ENCODE data around the gene GALR2.

Gene GALR2

GRCh38 chr17:76080768-76081287 is 6.2 kb downstream of the GALR2 start:
- no peak for DNase-seq

DNA sequence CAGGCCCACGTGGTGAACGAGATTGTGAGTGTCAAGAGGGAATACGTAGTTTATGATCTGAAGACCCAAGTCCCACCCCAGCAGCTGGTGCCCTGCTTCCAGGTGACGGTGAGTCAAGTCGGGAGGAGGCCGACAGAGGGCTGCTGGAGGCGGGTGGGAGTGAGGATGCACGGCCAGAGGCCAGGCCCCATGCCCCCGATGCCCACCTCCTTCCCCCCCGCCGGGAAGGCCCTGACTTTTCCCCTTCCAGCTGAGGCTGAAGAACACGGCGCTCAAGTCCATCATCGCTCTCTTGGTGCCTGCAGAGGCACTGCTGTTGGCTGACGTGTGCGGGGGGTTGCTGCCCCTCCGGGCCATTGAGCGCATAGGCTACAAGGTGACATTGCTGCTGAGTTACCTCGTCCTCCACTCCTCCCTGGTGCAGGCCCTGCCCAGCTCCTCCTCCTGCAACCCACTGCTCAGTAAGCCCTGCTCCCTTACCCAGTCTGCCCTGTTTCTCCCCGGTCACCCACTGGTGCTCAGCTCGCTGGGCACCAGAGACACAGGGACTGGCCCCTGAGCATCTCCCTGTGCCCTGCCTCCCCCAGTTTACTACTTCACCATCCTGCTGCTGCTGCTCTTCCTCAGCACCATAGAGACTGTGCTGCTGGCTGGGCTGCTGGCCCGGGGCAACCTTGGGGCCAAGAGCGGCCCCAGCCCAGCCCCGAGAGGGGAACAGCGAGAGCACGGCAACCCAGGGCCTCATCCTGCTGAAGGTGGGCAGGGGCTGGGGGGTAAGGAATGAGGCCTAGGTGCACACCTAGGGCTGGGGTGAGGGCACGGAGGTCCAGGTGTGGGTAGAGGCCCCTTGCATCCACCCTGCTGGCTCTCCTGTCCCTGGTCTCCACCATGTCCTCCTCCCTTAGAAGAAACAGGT is 7.0 kb downstream of the GALR2 start:
- no peak for DNase-seq

DNA sequence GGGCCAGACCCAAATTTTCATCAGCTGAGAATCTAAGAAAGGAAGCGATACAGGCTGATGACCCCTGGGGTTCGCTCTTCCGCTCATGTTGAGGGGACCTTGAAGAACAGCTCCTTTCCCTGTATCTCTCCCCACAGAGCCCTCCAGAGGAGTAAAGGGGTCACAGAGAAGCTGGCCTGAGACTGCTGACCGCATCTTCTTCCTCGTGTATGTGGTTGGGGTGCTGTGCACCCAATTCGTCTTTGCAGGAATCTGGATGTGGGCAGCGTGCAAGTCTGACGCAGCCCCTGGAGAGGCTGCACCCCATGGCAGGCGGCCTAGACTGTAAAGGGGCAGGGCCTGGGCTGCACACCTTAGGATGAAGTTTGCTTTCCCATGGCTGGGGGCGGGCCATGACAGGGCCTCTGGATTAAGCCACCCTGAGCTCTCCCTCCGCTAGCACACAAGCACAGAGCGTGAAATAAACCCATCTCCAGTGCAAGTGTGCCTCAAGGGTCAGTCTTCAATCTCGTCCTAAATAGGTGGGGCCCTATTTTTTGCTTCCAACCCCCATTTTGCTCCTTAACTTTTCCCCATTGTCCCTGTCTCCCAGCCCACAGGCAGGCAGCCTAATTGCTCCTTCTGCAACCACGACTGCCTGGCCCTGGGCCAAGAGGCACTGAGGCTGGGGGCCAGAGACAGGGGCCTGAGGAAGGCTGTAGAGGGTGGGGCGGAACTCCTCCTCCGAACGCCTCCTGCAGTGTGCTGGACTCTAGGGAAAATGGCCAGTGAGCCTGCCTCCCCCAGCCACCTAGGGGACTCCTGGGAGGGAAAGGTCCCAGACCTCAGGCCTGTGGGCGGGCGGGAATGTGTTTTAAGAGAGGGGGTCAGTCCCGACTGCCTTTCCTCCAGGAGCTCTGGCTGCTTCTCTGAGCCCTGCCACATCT is 8.0 kb downstream of the GALR2 start:
- DNase-seq, result no peak

GRCh38 chr17:76083536-76084182 is 9.1 kb downstream of the GALR2 start:
- no peak for DNase-seq

GRCh38 chr17:76085066-76085730 is 10.6 kb downstream of the GALR2 start:
- DNase-seq, result no peak

- no peak for DNase-seq
Measured at GRCh38 chr17:76085731-76086366, 11.3 kb downstream of the GALR2 start.

DNA sequence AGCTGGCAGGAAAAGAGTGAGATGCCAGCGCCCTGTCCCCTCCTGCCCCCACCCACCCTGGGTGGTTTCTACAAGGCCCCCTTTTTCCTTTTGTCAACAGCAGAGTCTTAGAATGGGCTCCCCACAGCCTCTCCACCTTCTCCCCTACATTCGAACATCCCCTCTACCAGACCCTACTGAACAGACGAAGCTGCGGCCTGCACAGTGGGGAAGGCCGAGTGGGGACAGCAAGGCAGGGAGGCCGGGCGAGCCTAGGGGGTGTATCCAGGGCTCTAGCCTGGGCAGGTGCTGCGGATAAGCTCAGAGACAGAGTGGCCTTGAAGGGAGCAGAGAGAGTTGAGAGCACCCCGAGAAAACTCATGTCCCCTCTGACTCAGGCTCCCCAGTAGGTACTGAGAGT is 11.8 kb downstream of the GALR2 start:
- no peak for DNase-seq

GRCh38 chr17:76087531-76087930 is 12.9 kb downstream of the GALR2 start:
- DNase-seq, result no peak

- no peak for DNase-seq
Measured at GRCh38 chr17:76088041-76088867, 13.7 kb downstream of the GALR2 start.

DNA sequence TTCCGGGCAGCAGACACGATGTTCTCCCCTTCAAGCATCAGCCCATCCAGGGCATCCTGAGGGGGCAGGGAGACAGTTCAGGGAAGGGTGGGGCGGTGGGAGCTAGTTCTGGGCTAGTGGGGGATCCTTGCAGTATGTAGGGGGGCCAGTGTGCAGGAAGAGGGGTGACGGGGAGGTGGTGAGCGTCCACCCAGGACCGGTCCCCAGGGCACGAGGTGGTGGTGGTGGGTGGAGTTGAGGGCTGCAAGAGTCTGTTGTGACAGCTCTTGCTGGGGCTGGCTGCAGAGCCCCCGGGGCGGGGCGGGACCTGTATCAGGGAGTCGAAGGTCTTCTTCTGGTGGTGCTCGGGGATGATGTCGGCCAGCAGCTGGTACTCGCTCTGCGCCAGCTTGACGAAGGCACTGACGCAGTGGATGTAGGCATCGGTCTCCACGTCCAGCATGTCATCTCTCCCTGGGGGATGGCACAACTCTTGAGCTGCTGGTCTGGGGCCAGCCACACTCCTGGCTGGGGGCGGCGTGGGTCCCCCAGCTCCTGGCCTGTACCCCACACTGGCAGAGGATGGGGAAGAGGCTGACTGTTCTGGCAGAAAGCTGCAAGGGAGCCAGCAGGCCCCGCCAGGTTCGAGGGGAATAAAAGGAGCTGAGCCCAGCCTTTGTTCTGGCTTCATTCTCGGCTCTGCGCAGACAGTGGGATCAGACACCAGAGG is 14.4 kb downstream of the GALR2 start:
- DNase-seq, result no peak

GRCh38 chr17:76089680-76090516 is 15.3 kb downstream of the GALR2 start:
- no peak for DNase-seq

- no peak for DNase-seq
Measured at GRCh38 chr17:76090517-76091129, 16.0 kb downstream of the GALR2 start.

- DNase-seq, result no peak
Measured at GRCh38 chr17:76091526-76092286, 17.1 kb downstream of the GALR2 start.

DNA sequence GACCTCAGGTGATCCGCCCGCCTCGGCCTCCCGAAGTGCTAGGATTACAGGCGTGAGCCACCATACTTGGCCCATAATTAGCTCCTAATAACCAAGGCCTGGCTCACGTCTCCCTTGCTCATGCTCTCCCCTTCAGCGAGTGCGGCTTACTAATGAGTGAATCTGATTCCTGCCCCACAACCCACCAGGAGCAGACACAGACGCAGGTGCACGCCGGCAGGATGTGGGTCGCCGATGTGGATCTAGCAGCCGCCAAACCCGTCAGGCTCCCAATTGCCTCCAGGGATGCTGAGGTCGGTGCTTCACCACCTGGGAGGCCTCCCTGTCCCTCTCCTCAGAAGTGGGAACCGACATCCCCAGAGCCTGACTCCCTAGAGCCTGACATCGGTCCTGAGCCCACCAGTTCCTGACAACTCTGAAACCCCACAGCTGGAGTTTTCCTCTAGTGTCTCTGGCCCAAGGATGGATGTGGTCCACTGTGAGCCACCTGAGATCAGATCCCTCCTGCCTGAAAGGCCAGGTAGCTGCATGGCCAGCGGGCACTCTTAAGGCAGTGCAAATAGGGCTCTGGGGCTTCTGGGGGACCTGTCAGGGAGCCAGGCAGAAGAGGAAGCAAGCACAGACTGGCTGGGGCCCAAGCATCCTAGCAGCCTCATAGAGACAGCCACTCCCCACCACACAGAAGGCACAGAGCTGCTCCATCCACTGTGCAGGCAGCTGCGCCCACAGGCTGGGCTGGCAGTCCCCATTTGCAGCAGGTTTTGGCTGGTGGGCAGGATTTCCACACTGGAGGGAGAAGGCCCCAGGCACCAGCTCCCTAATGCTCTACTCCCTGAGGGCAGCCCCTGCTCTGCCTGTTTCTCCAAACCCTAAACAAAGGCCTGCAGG is 18.2 kb downstream of the GALR2 start:
- DNase-seq, result no peak

- DNase-seq, result no peak
Measured at GRCh38 chr17:76094046-76094445, 19.5 kb downstream of the GALR2 start.

DNA sequence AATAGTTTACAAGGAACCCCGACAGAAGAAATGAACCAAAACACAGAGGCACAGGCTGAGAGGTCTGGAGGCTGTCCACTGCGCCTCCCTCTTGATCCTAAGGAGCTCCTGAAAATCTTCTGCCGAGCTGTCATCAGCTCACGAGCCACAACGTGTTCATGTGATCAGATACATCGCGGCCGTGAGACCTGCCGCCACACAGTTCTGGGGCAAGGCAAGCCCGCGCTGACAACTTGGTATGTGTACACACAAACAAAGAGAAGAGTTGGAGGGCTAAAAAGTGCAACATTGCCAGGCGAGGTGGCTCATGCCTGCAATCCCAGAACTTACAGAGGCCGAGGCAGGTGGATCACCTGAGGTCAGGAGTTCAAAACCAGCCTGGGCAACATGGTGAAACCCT is 21.4 kb downstream of the GALR2 start:
- DNase-seq, result no peak

GRCh38 chr17:76097716-76098295 is 23.2 kb downstream of the GALR2 start:
- DNase-seq, result no peak
